Bronchial epithelial cell (primary cell): ENCODE measurements around the gene DOK3. TPM values are rescaled to one million over a fixed set of nuclear protein-coding genes. Genes with fewer than 3 reads are reported as not detected.

Experiments used
- DNase-seq: peaks from one replicate; pipeline ENCODE4 v3.0.0-alpha.2; 2010; ENCODE audit warnings: low read depth
- FAIRE-seq: peaks from 2 replicates; lab custom pipeline; 2011; peaks lifted over from hg19 to GRCh38; lab: Jason Lieb, UNC
- H3K27me3 ChIP-seq: 2 replicates; pipeline ENCODE4 v1.5.1; 2011; ENCODE audit warnings: low read length; ENCODE audit not compliant: control insufficient read depth, insufficient read depth
- H3K36me3 ChIP-seq: 2 replicates; pipeline ENCODE4 v1.5.1; 2011; ENCODE audit warnings: low read length; ENCODE audit not compliant: control insufficient read depth, insufficient read depth
- H3K4me3 ChIP-seq: 2 replicates; pipeline ENCODE4 v1.5.1; 2011; ENCODE audit warnings: mild to moderate bottlenecking, low read depth, low read length, control low read depth
- total RNA-seq: library from RNA; depleted of rRNA; stranded (reverse); fragments of >200 nt; gene quantifications from 2 replicates; pipeline ENCODE4 v1.2.1, GENCODE V29; 2014
- TF ChIP-seq, protein P1 (sequence below): IDR thresholded peaks from 2 replicates; pipeline ENCODE4 v1.5.1; 2011; ENCODE audit warnings: mild to moderate bottlenecking, moderate library complexity, low read length, control low read depth, inconsistent platforms; ENCODE audit not compliant: insufficient read depth, severe bottlenecking

Gene DOK3
- total RNA-seq, 1 donor from 2014 or later = 0.53 TPM

DNA sequence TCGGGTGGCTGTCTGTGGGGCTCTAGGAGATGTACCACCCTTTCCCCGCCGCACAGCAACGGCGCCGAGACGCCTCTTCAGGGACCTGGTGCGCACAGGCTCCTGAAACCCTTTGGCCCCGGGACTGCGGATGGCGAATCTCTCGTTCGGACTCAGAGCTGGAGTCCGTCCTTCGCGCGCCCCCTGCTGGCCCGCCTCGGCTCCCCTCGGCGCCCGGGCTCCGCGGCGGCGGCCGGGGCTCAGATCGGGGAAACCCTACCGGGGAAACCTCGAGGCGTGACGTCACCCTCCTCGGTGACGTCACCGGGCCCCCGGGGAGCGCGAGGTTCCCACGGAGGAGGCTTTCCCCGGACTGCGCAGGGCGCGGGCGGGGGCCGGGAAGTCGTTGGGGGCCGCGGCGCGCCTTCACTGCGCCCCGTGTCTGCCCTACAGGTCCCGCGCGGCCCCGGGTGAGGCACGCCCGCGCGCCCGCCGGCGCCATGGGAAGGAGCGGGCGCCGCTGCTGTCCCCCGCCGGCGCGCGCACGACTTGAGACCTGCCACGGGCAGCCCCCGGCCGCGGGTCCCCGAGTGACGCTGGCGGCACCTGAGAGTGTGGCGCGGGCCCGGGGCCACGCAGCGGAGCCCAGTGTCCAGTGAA lies 55.1 kb downstream of the DOK3 start:
- DNase-seq (peak; percentile 71), FAIRE-seq (no peak)
- TF ChIP-seq, protein P1, sequence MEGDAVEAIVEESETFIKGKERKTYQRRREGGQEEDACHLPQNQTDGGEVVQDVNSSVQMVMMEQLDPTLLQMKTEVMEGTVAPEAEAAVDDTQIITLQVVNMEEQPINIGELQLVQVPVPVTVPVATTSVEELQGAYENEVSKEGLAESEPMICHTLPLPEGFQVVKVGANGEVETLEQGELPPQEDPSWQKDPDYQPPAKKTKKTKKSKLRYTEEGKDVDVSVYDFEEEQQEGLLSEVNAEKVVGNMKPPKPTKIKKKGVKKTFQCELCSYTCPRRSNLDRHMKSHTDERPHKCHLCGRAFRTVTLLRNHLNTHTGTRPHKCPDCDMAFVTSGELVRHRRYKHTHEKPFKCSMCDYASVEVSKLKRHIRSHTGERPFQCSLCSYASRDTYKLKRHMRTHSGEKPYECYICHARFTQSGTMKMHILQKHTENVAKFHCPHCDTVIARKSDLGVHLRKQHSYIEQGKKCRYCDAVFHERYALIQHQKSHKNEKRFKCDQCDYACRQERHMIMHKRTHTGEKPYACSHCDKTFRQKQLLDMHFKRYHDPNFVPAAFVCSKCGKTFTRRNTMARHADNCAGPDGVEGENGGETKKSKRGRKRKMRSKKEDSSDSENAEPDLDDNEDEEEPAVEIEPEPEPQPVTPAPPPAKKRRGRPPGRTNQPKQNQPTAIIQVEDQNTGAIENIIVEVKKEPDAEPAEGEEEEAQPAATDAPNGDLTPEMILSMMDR = peak; percentile 79
- no peaks in the 10 kb centered on the region for H3K27me3 ChIP-seq
- peak overlapping the region; percentile 64 for H3K4me3 ChIP-seq
- H3K36me3 ChIP-seq = peaks cover 14% of the 10 kb centered on the region

DNA sequence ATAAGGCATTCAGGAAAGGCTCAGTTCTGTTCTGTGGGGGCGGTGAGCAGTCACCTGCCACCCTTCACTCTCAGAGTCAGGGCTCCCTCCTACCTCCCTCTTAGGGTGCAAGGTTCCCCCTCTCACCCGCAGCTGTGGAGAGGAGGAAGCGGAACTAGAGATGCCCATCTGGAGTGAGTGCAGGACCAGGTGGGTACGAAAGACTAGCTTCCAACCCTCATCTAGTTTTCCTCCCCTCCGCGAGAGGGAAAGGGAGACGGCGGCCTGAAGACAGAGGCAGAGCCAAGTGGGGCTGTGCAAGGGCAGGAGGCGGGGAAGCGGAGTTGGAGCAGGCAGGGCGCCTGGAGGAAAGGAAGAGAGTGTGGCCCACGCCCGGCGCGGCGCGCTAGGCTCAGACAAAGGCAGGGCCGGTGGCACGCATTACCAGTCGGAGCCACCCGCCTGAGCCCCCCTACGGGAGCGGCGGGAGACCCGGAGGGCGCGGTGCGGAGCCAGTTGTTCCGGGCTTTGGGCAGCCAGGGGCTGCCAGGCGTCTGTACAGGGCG lies 55.7 kb downstream of the DOK3 start:
- TF ChIP-seq, protein P1 = no peak
- peaks cover 11% of the 10 kb centered on the region for H3K36me3 ChIP-seq
- DNase-seq (no peak), FAIRE-seq (no peak)
- H3K4me3 ChIP-seq = peak overlapping the region; percentile 64
- H3K27me3 ChIP-seq = no peaks in the 10 kb centered on the region

DNA sequence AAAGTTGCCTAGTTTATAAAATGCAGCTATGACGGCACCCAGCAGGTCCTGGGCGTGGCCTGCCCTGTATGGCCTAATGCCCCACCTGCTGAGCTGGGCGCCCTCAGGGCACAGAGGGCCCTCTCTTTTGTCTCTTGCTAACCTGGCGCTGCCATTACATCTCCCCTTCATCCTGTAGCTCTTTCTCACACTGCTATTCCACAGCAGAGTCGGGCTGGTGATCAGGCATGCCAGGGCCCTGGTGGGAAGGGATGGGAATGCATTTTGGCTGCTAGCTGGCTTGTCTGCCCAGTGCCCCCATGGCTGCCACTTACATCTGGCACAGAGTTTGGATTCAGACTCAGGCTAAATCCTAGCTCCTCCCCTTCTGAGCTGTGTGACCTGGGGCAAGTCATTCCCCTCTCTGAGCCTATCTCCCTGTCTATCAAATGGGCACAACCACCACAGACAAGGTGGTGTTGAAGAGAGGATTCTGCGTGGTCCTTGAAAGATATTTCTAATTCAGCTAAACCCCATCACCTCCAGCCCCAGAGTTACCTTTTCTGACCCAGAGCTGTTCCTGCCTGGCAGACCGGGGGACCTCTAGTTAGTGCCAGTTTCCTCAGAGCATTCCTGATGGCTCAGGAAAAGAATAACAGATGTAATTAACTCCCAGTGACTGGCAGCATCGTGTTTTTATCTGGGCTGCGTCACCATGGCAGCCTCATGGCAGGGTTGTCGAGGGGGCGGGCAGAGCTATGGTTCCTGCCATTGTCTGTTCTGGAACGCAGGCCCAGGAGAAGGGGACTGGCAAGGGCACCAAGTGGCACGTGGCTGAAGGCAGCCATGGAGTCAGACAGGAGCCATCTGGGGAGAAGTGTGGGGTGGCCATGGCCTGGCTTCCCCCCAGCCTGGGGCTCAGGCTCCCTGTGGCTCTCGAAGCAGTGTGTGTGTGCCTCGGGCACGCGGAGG lies 56.7 kb downstream of the DOK3 start:
- FAIRE-seq (no peak), DNase-seq (no peak)
- Histone ChIP-seq H3K36me3 (peaks cover 2% of the 10 kb centered on the region), H3K27me3 (no peaks in the 10 kb centered on the region), H3K4me3 (no peak overlapping the region)
- TF ChIP-seq, protein P1 = peak; percentile 5

Other genes starting within 250 kb of the DOK3 start
- gene RAB24, start 206.1 kb downstream of the DOK3 start, total RNA-seq = 16.6 and 26.1 TPM in 2 replicates
- gene PRELID1, start 206.0 kb downstream of the DOK3 start, total RNA-seq = 139 and 161 TPM in 2 replicates
- gene MXD3, start 197.9 kb downstream of the DOK3 start, total RNA-seq = 0.53 and 1.5 TPM in 2 replicates
- gene LMAN2, start 158.2 kb downstream of the DOK3 start, total RNA-seq = 362 and 444 TPM in 2 replicates
- gene RGS14, start 151.9 kb downstream of the DOK3 start, total RNA-seq = 6.8 and 8.4 TPM in 2 replicates
- gene SLC34A1, start 125.4 kb downstream of the DOK3 start, total RNA-seq = not detected in 2 replicates
- gene PFN3, start 109.2 kb downstream of the DOK3 start, total RNA-seq = not detected in 2 replicates
- 5.0 and 7.9 TPM in 2 replicates for gene F12, start 100.3 kb downstream of the DOK3 start, total RNA-seq
- 22.9 and 41.1 TPM in 2 replicates for gene GRK6, start 83.2 kb downstream of the DOK3 start, total RNA-seq
- 3.1 and 5.0 TPM in 2 replicates for gene PRR7, start 63.0 kb downstream of the DOK3 start, total RNA-seq
- 58.7 and 71.7 TPM in 2 replicates for gene DBN1, start 36.2 kb downstream of the DOK3 start, total RNA-seq
- gene PDLIM7, start 12.2 kb downstream of the DOK3 start, total RNA-seq = 19.5 and 26.2 TPM in 2 replicates
- 108 and 250 TPM in 2 replicates for gene DDX41, start 7.1 kb upstream of the DOK3 start, total RNA-seq
- 14.0 and 17.2 TPM in 2 replicates for gene FAM193B, start 44.7 kb upstream of the DOK3 start, total RNA-seq
- gene TMED9, start 82.4 kb upstream of the DOK3 start, total RNA-seq = 184 and 203 TPM in 2 replicates
- 35.8 and 36.9 TPM in 2 replicates for gene B4GALT7, start 90.3 kb upstream of the DOK3 start, total RNA-seq